Heart left ventricle (tissue), 16 donors: ENCODE measurements around the gene PGM1. TPM values are rescaled to one million over a fixed set of nuclear protein-coding genes. Genes with fewer than 3 reads are reported as not detected.
A peak's percentile ranks its signal among the peaks of the same experiment; 100 is the strongest.

Source experiments
- ATAC-seq, 4 donors: fragments of 200-7000 bp; cut with Tn5 transposase; one replicate each; pipeline ENCODE4 v1.9.1; 2020 to 2022; ENCODE audit warnings: moderate library complexity in 4 of 4, mild to moderate bottlenecking in 3 of 4, moderate number of reproducible peaks in 1 of 4
- DNase-seq, 5 donors: peaks; one replicate each; pipeline ENCODE4 v3.0.0-alpha.2; 2020
- H3K27ac ChIP-seq, 12 donors: fragments of 200-600 bp; sonication (generic) in 4 of 12; one replicate each; pipeline versions ENCODE4 v1.5.0 to v1.8.0; 2016 to 2022; ENCODE audit warnings: mild to moderate bottlenecking in 2 of 12
- H3K27me3 ChIP-seq, 9 donors: fragments of 200-600 bp; sonication (generic) in 2 of 9; one replicate each; pipeline versions ENCODE4 v1.5.1 to v1.8.0; 2016 to 2022; ENCODE audit warnings: mild to moderate bottlenecking in 3 of 9
- H3K36me3 ChIP-seq, 9 donors: fragments of 200-600 bp; sonication (generic) in 2 of 9; one replicate each; pipeline versions ENCODE4 v1.5.0 to v1.8.0; 2018 to 2022; ENCODE audit warnings: mild to moderate bottlenecking in 2 of 9
- H3K4me1 ChIP-seq, 12 donors: fragments of 200-600 bp; sonication (generic) in 4 of 12; one replicate each; pipeline versions ENCODE4 v1.5.0 to v1.8.0; 2016 to 2022; ENCODE audit warnings: mild to moderate bottlenecking in 3 of 12
- H3K4me3 ChIP-seq, 12 donors: fragments of 200-600 bp; sonication (generic) in 4 of 12; one replicate each; pipeline versions ENCODE4 v1.5.0 to v1.8.0; 2017 to 2022; ENCODE audit warnings: mild to moderate bottlenecking in 9 of 12, moderate library complexity in 4 of 12
- H3K9me3 ChIP-seq, 12 donors: fragments of 200-600 bp; sonication (generic) in 4 of 12; one replicate each; pipeline versions ENCODE4 v1.5.0 to v1.8.0; 2016 to 2022; ENCODE audit warnings: mild to moderate bottlenecking in 1 of 12
- POLR2A ChIP-seq, 2 donors: fragments of 450-650 bp; IDR thresholded peaks; one replicate each; pipeline ENCODE4 v1.6.1; 2017; ENCODE audit warnings: antibody characterized with exemption in 2 of 2, mild to moderate bottlenecking in 2 of 2, moderate library complexity in 2 of 2
- WGBS, 4 donors: extraction: QIAGEN DNeasy Blood & Tissue Kit in 2 of 4; methylation state at CpG; one replicate each; pipeline versions ENCODE4 v1.1.5 to v1.1.7; 2013 to 2018; 5-methylcytosine and 5-hydroxymethylcytosine counted together
- intact Hi-C, 10 donors: fragments of 100-400 bp; cut with DNase I; formaldehyde crosslinking; loops; one replicate each; pipeline versions ENCODE4 v1.11.1 to v1.14.2; 2022
- polyA plus RNA-seq, 2 donors: library from polyadenylated mRNA; stranded (reverse); fragments of 200-250 nt; gene quantifications; one replicate each; pipeline ENCODE4 v1.2.3, GENCODE V29; 2013
- total RNA-seq, 9 donors: library from RNA; depleted of rRNA in 2 of 9; stranded (reverse); fragments of >200 nt in 2 of 9; fragmentation: NEBNext Ultra II Directional in 3 of 9; extraction: Animal tissue kit (Norgen Biotek cat#: 25700) in 3 of 9; gene quantifications; one replicate each; pipeline versions ENCODE4 v1.1.0 to v1.2.4, GENCODE V29; 2016 to 2023
- TF ChIP-seq, protein P1 (sequence below), 12 donors: fragments of 200-600 bp; sonication (generic) in 4 of 12; IDR thresholded peaks; one replicate each; pipeline versions ENCODE4 v1.5.0 to v1.8.0; 2018 to 2022; ENCODE audit warnings: antibody characterized with exemption in 12 of 12, mild to moderate bottlenecking in 5 of 12
- donor health status: ischemic (EF 13 %, LVEDD 7.1; RV severe dilation, severe dysfunction).
- donor health status: healthy with polysubstance abuse.
- donor health status: DM: no; HTN: yes; CAD: no.
- donor health status: DM: no; HTN: no; CAD: no.
- donor health status: ischemic (EF 25% LVEDD 6.9; RV normal size, moderate dysfunction).
- donor health status: ischemic (EF 25% LVEDD 5.7; RV mildly dilated, moderate dysfunction).
- donor health status: healthy.
- donor health status: DM: yes; HTN: yes; CAD: no.
- donor health status: ischemic (EF 35%, LVEDD 5.7; RV mildly dilated, moderate dysfunction).
- donor health status: nonischemic (EF 11% LVEDD 7.7; RV severe dilation, severe dysfunction).
- donor health status: DM: yes; HTN: yes; CAD: no.
- donor health status: PGD.
- donor health status: ischemic (EF 29% LVEDD 5.4; RV normal size, mild dysfunction).
- donor health status: nonischemic (EF 23%, LVEDD 6.1; RV moderate dilation, normal function).

The PGM1 gene
- total and polyA plus RNA-seq, 11 donors: 51.4 to 419 (median 258) TPM

DNA sequence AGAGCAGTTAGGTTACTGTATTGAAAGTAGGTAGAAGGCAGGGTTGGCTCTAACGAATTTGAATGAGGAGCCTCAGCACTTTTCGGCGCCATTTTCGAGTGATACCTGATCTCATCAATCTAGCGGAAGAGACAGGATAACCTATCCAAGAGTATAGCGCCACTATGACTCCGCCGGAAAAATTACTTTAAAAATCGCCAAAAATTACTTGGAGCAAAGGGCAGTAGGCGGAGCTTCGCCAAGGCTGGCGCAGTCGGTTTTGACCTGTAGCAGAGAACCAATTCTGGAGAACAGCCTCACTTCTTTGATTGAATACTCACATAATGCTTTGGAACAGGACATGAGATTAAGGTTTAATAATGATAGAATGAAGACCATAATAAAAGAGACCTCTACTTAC, 44.3 kb upstream of the PGM1 start:
- Histone ChIP-seq H3K27ac (no peak overlapping the region), H3K9me3 (no peaks in the 10 kb centered on the region), H3K4me3 (no peak overlapping the region), H3K36me3 (peaks cover 0 to 52% (median 6%) of the 10 kb centered on the region in 9 donors), H3K4me1 (no peaks in the 10 kb centered on the region), H3K27me3 (no peaks in the 10 kb centered on the region)
- ATAC-seq (no peak), DNase-seq (no peak)
- TF ChIP-seq, protein P1, sequence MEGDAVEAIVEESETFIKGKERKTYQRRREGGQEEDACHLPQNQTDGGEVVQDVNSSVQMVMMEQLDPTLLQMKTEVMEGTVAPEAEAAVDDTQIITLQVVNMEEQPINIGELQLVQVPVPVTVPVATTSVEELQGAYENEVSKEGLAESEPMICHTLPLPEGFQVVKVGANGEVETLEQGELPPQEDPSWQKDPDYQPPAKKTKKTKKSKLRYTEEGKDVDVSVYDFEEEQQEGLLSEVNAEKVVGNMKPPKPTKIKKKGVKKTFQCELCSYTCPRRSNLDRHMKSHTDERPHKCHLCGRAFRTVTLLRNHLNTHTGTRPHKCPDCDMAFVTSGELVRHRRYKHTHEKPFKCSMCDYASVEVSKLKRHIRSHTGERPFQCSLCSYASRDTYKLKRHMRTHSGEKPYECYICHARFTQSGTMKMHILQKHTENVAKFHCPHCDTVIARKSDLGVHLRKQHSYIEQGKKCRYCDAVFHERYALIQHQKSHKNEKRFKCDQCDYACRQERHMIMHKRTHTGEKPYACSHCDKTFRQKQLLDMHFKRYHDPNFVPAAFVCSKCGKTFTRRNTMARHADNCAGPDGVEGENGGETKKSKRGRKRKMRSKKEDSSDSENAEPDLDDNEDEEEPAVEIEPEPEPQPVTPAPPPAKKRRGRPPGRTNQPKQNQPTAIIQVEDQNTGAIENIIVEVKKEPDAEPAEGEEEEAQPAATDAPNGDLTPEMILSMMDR (IDR thresholded peaks at IDR 0.05): no peak
- no peak for TF ChIP-seq POLR2A (IDR thresholded peaks at IDR 0.05)
- 89 to 96% (median 95%) methylated on average over 12 to 13 of the region's 13 CpGs for WGBS, 4 donors
- intact Hi-C loops: no loop called here

DNA sequence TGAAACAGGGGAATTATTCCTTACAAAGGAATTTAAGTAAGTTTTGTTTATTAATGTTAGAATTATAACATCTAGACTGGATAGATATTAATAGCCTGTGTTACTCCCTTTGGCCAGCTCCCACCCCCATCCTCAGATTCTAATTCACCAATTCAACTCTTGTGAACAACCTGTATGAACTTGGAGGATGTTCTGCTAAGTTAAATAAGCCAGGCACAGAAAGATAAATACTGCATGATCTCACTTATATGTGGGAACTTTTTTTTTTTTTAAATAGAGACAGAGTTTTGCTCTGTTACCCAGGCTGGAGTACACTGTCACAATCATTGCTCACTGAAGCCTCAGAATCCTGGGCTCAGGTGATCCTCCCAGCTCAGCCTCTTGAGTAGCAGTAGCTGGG, 37.7 kb upstream of the PGM1 start:
- peaks cover 0 to 35% (median 5%) of the 10 kb centered on the region in 9 donors for H3K36me3 ChIP-seq
- H3K27ac ChIP-seq: no peak overlapping the region
- intact Hi-C loops: loop anchor here in 1 of 10 donors (5.0 kb wide), 1 partner anchor 692 kb away; no protein-coding TSS in a partner anchor
- no peaks in the 10 kb centered on the region for H3K9me3 ChIP-seq
- H3K4me1 ChIP-seq: no peaks in the 10 kb centered on the region
- no peaks in the 10 kb centered on the region for H3K27me3 ChIP-seq
- no peak for ATAC-seq
- no peak for DNase-seq
- TF ChIP-seq, protein P1 (IDR thresholded peaks at IDR 0.05): no peak
- no peak for TF ChIP-seq POLR2A (IDR thresholded peaks at IDR 0.05)
- no peak overlapping the region for H3K4me3 ChIP-seq

DNA sequence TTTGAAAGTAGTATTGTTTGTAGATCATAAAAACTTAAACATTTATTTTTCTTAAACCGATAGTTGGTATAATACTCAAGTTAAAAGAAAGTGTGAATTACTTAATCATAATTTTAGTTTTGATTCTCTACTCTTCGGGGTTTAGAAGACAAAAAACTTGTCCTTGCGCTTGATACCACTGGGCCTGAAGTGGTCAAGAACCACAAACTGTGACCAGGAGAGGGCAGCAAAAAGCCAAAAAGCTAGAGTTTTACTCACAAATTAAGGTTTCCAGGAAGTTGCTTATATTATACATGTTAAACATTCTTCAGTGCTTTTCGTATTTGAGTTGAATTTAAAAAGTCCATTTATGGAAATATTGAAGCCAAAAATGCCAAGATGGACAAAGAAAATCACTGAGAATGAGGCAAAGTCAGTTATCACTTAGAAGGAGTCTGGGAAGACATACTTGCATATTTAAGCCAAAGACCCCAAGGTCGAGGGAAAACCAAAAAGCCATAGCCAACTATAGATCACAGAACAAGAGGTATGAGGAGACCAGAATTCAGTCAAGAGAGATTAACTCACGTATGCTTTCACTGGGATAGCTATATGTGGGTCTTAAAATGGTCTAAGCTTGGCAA, 35.7 kb upstream of the PGM1 start:
- Histone ChIP-seq H3K27me3 (no peaks in the 10 kb centered on the region), H3K36me3 (peaks cover 0 to 33% (median 3%) of the 10 kb centered on the region in 9 donors), H3K9me3 (no peaks in the 10 kb centered on the region), H3K4me3 (no peak overlapping the region), H3K27ac (no peak overlapping the region), H3K4me1 (no peaks in the 10 kb centered on the region)
- DNase-seq: no peak
- WGBS, 4 donors: 75 to 79% (median 78%) methylated on average over 6 of the region's 6 CpGs
- intact Hi-C loops: loop anchor here in 1 of 10 donors (5.0 kb wide), 1 partner anchor 690 kb away; no protein-coding TSS in a partner anchor
- no peak for ATAC-seq
- TF ChIP-seq POLR2A (IDR thresholded peaks at IDR 0.05): no peak
- TF ChIP-seq, protein P1 (IDR thresholded peaks at IDR 0.05): peak in 11 of 12 donors; percentile 26 to 54 (median 43)

DNA sequence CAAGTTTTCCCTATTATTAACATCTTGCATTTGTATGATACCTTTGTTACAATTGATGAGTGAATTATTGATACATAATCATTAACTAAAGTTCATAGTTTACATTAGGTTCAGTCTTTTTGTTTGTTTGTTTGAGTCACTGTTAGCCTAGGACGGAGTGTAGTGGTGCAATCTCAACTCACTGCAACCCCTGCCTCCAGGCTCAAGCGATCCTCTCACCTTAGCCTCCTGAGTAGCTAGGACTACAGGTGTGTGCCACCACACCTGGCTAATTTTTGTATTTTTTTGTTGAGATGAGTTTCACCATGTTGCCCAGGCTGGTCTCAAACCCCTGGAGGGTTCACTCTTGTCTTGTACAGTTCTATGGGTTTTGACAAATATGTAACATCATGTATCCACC, 33.9 kb upstream of the PGM1 start:
- H3K27me3 ChIP-seq: no peaks in the 10 kb centered on the region
- peaks cover 0 to 31% (median 3%) of the 10 kb centered on the region in 9 donors for H3K36me3 ChIP-seq
- no peak overlapping the region for H3K4me3 ChIP-seq
- intact Hi-C loops: loop anchor here in 1 of 10 donors (5.0 kb wide), 1 partner anchor 688 kb away; no protein-coding TSS in a partner anchor
- ATAC-seq: no peak
- WGBS, 4 donors: 92 to 100% (median 99%) methylated on average over 2 of the region's 2 CpGs
- no peak for DNase-seq
- TF ChIP-seq, protein P1 (IDR thresholded peaks at IDR 0.05): no peak
- no peak for TF ChIP-seq POLR2A (IDR thresholded peaks at IDR 0.05)
- H3K4me1 ChIP-seq: no peaks in the 10 kb centered on the region
- no peaks in the 10 kb centered on the region for H3K9me3 ChIP-seq
- no peak overlapping the region for H3K27ac ChIP-seq
